K562 (cell line): Measurements from ENCODE around the gene TMEM207. TPM values are rescaled to one million over a fixed set of nuclear protein-coding genes. Genes with fewer than 3 reads are reported as not detected.

ENCODE experiments used
- ATAC-seq: fragments of 200-7000 bp; cut with Tn5 transposase; 3 replicates; pipeline ENCODE4 v1.9.1; 2020; ENCODE audit warnings: moderate library complexity
- BruUV-seq: library from RNA; stranded (reverse); fragments of 400-500 nt; replicated peaks from 2 replicates; lab custom pipeline; 2021; lab: Mats Ljungman, UMichigan
- CTCF ChIA-PET: fragments of 300-600 bp; formaldehyde crosslinking; extraction: SDS; loops from one replicate; lab custom pipeline; 2021; ENCODE audit warnings: low intra/inter-chr PET ratio; lab: Yijun Ruan, JAX
- POLR2A ChIA-PET: fragments of 300-600, 350-650 bp; sonication (Branson Sonifier 250); formaldehyde crosslinking; extraction: SDS; loops from one replicate; lab custom pipeline; 2021; ENCODE audit warnings: antibody characterized with exemption, inconsistent platforms; lab: Yijun Ruan, JAX
- DNase-seq, 4 experiments: peaks; one replicate each; pipeline versions ENCODE4 v3.0.0 to v3.0.0-alpha.2; 2011 to 2018; ENCODE audit warnings: low spot score in 3 of 4, mixed read lengths in 3 of 4; ENCODE audit errors: extremely low read depth in 1 of 4
- FAIRE-seq: peaks from 2 replicates; lab custom pipeline; 2011; peaks lifted over from hg19 to GRCh38; lab: Jason Lieb, UNC
- H2AFZ ChIP-seq: 2 replicates; pipeline ENCODE4 v1.6.0; 2011; ENCODE audit warnings: low read depth, low read length, control low read depth, inconsistent platforms
- H3K27ac ChIP-seq: fragments of 200-600 bp; 3 replicates; pipeline ENCODE4 v1.8.0; 2011; ENCODE audit warnings: low read depth, mild to moderate bottlenecking, control low read depth, inconsistent platforms, low read length, moderate library complexity, mixed read lengths; ENCODE audit errors: extremely low read depth
- H3K27me3 ChIP-seq, 2 experiments: fragments of 300-600 bp in 1 of 2; 2 replicates in 1 of 2; 3 replicates in 1 of 2; pipeline versions ENCODE4 v1.6.0 to v1.8.0; 2011; ENCODE audit warnings: inconsistent platforms in 2 of 2, low read length in 2 of 2, mild to moderate bottlenecking in 1 of 2, mixed read lengths in 1 of 2, moderate library complexity in 1 of 2; ENCODE audit not compliant: control insufficient read depth in 2 of 2, insufficient read depth in 2 of 2
- H3K36me3 ChIP-seq: fragments of 300-600 bp; 3 replicates; pipeline ENCODE4 v1.8.0; 2011; ENCODE audit warnings: mild to moderate bottlenecking, low read length, inconsistent platforms; ENCODE audit not compliant: control insufficient read depth, insufficient read depth
- H3K4me1 ChIP-seq, 2 experiments: fragments of 200-600 bp in 1 of 2; replicated peaks in 1 of 2; 2 replicates in 1 of 2; 3 replicates in 1 of 2; pipeline versions ENCODE4 v1.5.1 to v1.8.0; 2011; ENCODE audit warnings: inconsistent platforms in 2 of 2, low read length in 2 of 2, mild to moderate bottlenecking in 1 of 2, mixed read lengths in 1 of 2, moderate library complexity in 1 of 2; ENCODE audit not compliant: control insufficient read depth in 2 of 2, insufficient read depth in 2 of 2
- H3K4me2 ChIP-seq: 2 replicates; pipeline ENCODE4 v1.6.1; 2011; ENCODE audit warnings: low read length, control low read depth, inconsistent platforms, mixed read lengths; ENCODE audit not compliant: insufficient read depth
- H3K4me3 ChIP-seq: fragments of 200-600 bp; sonication (generic), shearing (Covaris generic); 2 replicates; pipeline ENCODE4 v1.5.1; 2016; ENCODE audit warnings: control low read depth, inconsistent platforms
- H3K79me2 ChIP-seq: fragments of 200-600 bp; 3 replicates; pipeline ENCODE4 v1.8.0; 2011; ENCODE audit warnings: low read length, inconsistent platforms; ENCODE audit not compliant: control insufficient read depth, insufficient read depth
- H3K9ac ChIP-seq, 2 experiments: 2 replicates each; pipeline versions ENCODE4 v1.6.0 to v1.6.1; 2011; ENCODE audit warnings: low read depth in 2 of 2, low read length in 2 of 2, control low read depth in 1 of 2, inconsistent platforms in 1 of 2, mild to moderate bottlenecking in 1 of 2, mixed read lengths in 1 of 2; ENCODE audit not compliant: insufficient read depth in 1 of 2
- H3K9me1 ChIP-seq: one replicate; pipeline ENCODE4 v1.6.0; 2011; ENCODE audit warnings: inconsistent platforms, mild to moderate bottlenecking, low read length, moderate library complexity; ENCODE audit not compliant: control insufficient read depth, insufficient read depth
- H3K9me3 ChIP-seq: replicated peaks from 2 replicates; pipeline ENCODE4 v1.5.1; 2011; ENCODE audit warnings: low read depth, low read length, inconsistent platforms; ENCODE audit not compliant: control insufficient read depth, insufficient read depth
- H4K20me1 ChIP-seq: replicated peaks from 2 replicates; pipeline ENCODE4 v1.6.1; 2011; ENCODE audit warnings: low read length, inconsistent platforms, mixed read lengths; ENCODE audit not compliant: control insufficient read depth, insufficient read depth
- ARNT ChIP-seq, 2 experiments: fragments of 450-650 bp; IDR thresholded peaks; 2 replicates each; pipeline ENCODE4 v1.6.1; 2016; ENCODE audit warnings: mild to moderate bottlenecking in 1 of 2
- CBX3 ChIP-seq, 2 experiments: IDR thresholded peaks; 1 replicate in 1 of 2; 2 replicates in 1 of 2; pipeline ENCODE4 v1.6.1; 2012; ENCODE audit warnings: inconsistent platforms in 2 of 2, low read length in 2 of 2, borderline replicate concordance in 1 of 2, control low read depth in 1 of 2
- HES1 ChIP-seq: fragments of 450-650 bp; IDR thresholded peaks from 2 replicates; pipeline ENCODE4 v1.6.1; 2016; ENCODE audit warnings: low read depth, mild to moderate bottlenecking, moderate library complexity
- HNRNPLL ChIP-seq: fragments of 200-400 bp; formaldehyde crosslinking; IDR thresholded peaks from 2 replicates; pipeline ENCODE4 v1.6.1; 2017; ENCODE audit warnings: low read length, low read depth, mild to moderate bottlenecking; ENCODE audit not compliant: poor library complexity, severe bottlenecking
- HSF4 ChIP-seq: fragments of 250-450 bp; sonication (Bioruptor Pico); IDR thresholded peaks from 2 replicates; pipeline ENCODE4 v2.1.2; 2022; ENCODE audit warnings: mild to moderate bottlenecking, moderate library complexity, borderline replicate concordance
- ID3 ChIP-seq, 2 experiments: fragments of 250-450 bp in 1 of 2; fragments of 450-650 bp in 1 of 2; sonication (Bioruptor Pico) in 1 of 2; IDR thresholded peaks; 2 replicates each; pipeline versions ENCODE4 v1.6.1 to v1.8.0; 2016 to 2021; ENCODE audit warnings: mild to moderate bottlenecking in 2 of 2, moderate library complexity in 2 of 2, missing compliant biosample characterization in 1 of 2, missing genetic modification characterization in 1 of 2
- MAX ChIP-seq: sonication (generic); formaldehyde crosslinking; IDR thresholded peaks from 2 replicates; pipeline ENCODE4 v1.9.0; 2022; ENCODE audit warnings: mild to moderate bottlenecking, missing genetic modification reagents
- MTF1 ChIP-seq: fragments of 250-450 bp; sonication (Bioruptor Pico); IDR thresholded peaks from 2 replicates; pipeline ENCODE4 v1.9.0; 2021; ENCODE audit warnings: moderate library complexity, mild to moderate bottlenecking, inconsistent platforms, borderline replicate concordance
- NR3C1 ChIP-seq: sonication (generic); formaldehyde crosslinking; IDR thresholded peaks from 2 replicates; pipeline ENCODE4 v1.8.1; 2022; ENCODE audit warnings: missing genetic modification reagents
- PHB ChIP-seq: fragments of 250-450 bp; sonication (Bioruptor Pico); IDR thresholded peaks from 2 replicates; pipeline ENCODE4 v1.5.0; 2021
- SMARCB1 ChIP-seq: IDR thresholded peaks from 2 replicates; pipeline ENCODE4 v1.6.1; 2011; ENCODE audit warnings: improper control_type of control experiment, low read depth; ENCODE audit not compliant: insufficient read length
- STAG1 ChIP-seq: sonication (generic); formaldehyde crosslinking; IDR thresholded peaks from 2 replicates; pipeline ENCODE4 v1.5.0; 2020; ENCODE audit warnings: missing genetic modification reagents, borderline replicate concordance
- TSC22D4 ChIP-seq: fragments of 450-650 bp; IDR thresholded peaks from 2 replicates; pipeline ENCODE4 v1.6.1; 2016; ENCODE audit warnings: missing genetic modification characterization, missing biosample characterization, control low read depth
- ZKSCAN1 ChIP-seq: fragments of 150-350 bp; IDR thresholded peaks from 2 replicates; pipeline ENCODE4 v1.6.1; 2016; ENCODE audit warnings: low read depth, low read length
- ZNF707 ChIP-seq: fragments of 250-450 bp; sonication (Bioruptor Pico); conservative IDR thresholded peaks from 2 replicates; pipeline ENCODE4 v1.8.0; 2022; ENCODE audit warnings: inconsistent platforms, mild to moderate bottlenecking, moderate library complexity
- WGBS: fragments of 100-300 bp; shearing (Covaris generic); methylation state at CpG from one replicate; pipeline ENCODE4 v1.1.6; 2016; ENCODE audit warnings: low coverage, mixed read lengths; ENCODE audit not compliant: insufficient coverage; ENCODE audit errors: missing lambda C conversion rate; 5-methylcytosine and 5-hydroxymethylcytosine counted together
- in situ Hi-C: fragments of 300-500 bp; cut with MboI; formaldehyde crosslinking; loops from 4 replicates; pipeline ENCODE4 v1.15.0; 2018; ENCODE audit warnings: inconsistent platforms, mixed read lengths
- intact Hi-C: fragments of 100-400 bp; cut with micrococcal nuclease; formaldehyde crosslinking; loops from 2 replicates; pipeline ENCODE4 v1.14.2; 2022
- polyA plus RNA-seq, 8 experiments: library from polyadenylated mRNA; depleted of rRNA in 4 of 8; stranded (reverse) in 5 of 8; unstranded in 3 of 8; fragments of >200 nt; fragmentation: Nextera tagmentation in 2 of 8; fragmentation: Illumina TruSeq in 1 of 8; extraction: Ambion mirVana in 2 of 8; extraction: Trizol in 1 of 8; gene quantifications; 2 replicates each; pipeline versions ENCODE4 v1.2.1 to v1.2.3, GENCODE V29; 2011 to 2014; ENCODE audit warnings: inconsistent platforms in 1 of 8, missing spikeins in 1 of 8
- total RNA-seq, 7 experiments: library from RNA; depleted of rRNA in 6 of 7; stranded (reverse); fragments of >200 nt in 6 of 7; fragmentation: Illumina TruSeq in 2 of 7; extraction: Trizol in 2 of 7; gene quantifications; 2 replicates each; pipeline versions ENCODE4 v1.2.1 to v1.2.3, GENCODE V29; 2011 to 2021; ENCODE audit warnings: low replicate concordance in 1 of 7

TMEM207 gene
- total and polyA plus RNA-seq, 9 of the 15 experiments (the other 6 are each of a cell fraction or from before 2014, with no cell fraction given) = 0.04 to 0.10 (median 0.04) TPM; not detected in 4

- Histone ChIP-seq H3K4me3 (no peak overlapping the region), H3K4me1 (no peaks in the 10 kb centered on the region), H3K27me3 (no peaks in the 10 kb centered on the region), H3K36me3 (no peaks in the 10 kb centered on the region), H3K27ac (no peak overlapping the region), H3K9me3 (no peaks in the 10 kb centered on the region; the same call in 1 of the 2 replicates), H3K4me2 (no peak overlapping the region), H3K9me1 (no peaks in the 10 kb centered on the region), H3K9ac (no peak overlapping the region), H2AFZ (no peak overlapping the region), H3K79me2 (no peaks in the 10 kb centered on the region), H4K20me1 (no peaks in the 10 kb centered on the region)
- WGBS = 0% methylated on average over 2 of the region's 2 CpGs
- no peak for ATAC-seq
- BruUV-seq = no TSS peak
- no peak for DNase-seq
- CTCF ChIA-PET = no interaction called here
- POLR2A ChIA-PET = no interaction called here
- in situ Hi-C loops = no loop called here
- FAIRE-seq = no peak
- intact Hi-C loops = no loop called here
- TF ChIP-seq STAG1 (CRISPR knock-in tag) (no peak), SMARCB1 (no peak), HNRNPLL (no peak), ID3 (CRISPR knock-in tag; IDR thresholded peaks at IDR 0.05) (no peak), ID3 (tag; IDR thresholded peaks at IDR 0.05) (no peak), PHB (no peak), HSF4 (no peak), HES1 (no peak), ARNT (IDR thresholded peaks at IDR 0.05) (no peak), MAX (CRISPR knock-in tag) (no peak), TSC22D4 (tag) (no peak), ZNF707 (CRISPR knock-in tag) (no peak), NR3C1 (CRISPR knock-in tag) (no peak), CBX3 (IDR thresholded peaks at IDR 0.05; ENCODE audit: borderline replicate concordance in 1 of 2, low read length in 2 of 2) (no peak), ZKSCAN1 (no peak), MTF1 (no peak)
Observed at GRCh38 chr3:190430906-190431305, 18.8 kb downstream of the TMEM207 start.
